ENCODE data around the gene DPP10.

The DPP10 gene

DNA sequence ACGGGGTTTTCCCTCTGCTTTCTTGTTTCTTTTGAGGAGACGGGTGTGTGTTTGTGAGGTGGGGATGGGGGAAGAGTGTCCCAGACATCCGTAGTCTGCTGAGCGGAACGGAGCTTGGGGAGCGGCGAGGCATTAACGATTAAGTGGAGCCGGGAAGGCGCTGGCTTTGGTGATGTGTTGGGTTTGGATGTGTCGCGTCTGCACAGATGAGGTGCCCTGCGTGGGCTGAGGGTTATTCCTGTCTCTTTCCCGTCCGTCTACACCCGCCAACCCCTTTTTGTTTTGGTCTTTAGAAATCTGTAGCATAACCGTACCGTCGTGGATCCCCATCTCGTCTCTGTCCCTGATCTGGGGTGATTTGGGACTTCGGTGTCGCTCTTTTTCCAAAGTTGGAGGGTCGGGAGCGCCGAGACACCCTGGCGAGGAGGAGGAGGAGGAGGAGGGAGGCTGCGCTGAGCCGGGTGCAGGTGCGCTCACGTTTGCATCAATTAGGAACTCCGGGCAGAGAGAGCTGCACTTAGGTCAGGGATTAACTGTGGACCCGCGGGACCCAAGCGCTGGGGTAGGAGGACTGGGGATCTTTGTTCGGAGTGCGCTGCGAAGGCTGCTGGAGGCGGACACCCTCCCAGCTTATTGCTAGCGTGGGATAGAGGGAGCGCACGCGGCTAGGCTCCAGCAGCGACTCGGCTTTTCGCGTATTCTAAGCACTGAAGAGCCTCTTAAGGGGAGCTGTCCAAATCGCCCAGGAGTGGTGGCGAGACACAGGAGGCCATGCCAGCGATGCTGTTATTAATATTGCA lies 720.3 kb downstream of the DPP10 start:
- DNase-seq (ENCODE audit: extremely low spot score): no peak
- CTCF ChIA-PET: interaction anchor here (0.6 kb wide), 1 partner anchor 21 kb away, joined by 3 read pairs; no protein-coding TSS in a partner anchor
- POLR2A ChIA-PET: no interaction called here
- TF ChIP-seq SP1 (IDR thresholded peaks at IDR 0.05): no peak
- TF ChIP-seq FOXA1 (IDR thresholded peaks at IDR 0.05): no peak
- TF ChIP-seq CTBP1 (IDR thresholded peaks at IDR 0.05; ENCODE audit: borderline replicate concordance): no peak
- TF ChIP-seq FOXK2 (IDR thresholded peaks at IDR 0.05): no peak
- TF ChIP-seq L3MBTL2 (conservative IDR thresholded peaks at IDR 0.05): no peak
- no peak for TF ChIP-seq PKNOX1 (IDR thresholded peaks at IDR 0.05)
- TF ChIP-seq ELF4 (IDR thresholded peaks at IDR 0.05): no peak
- no peak for TF ChIP-seq HDGF (IDR thresholded peaks at IDR 0.05; ENCODE audit: borderline replicate concordance)
- TF ChIP-seq NFRKB (IDR thresholded peaks at IDR 0.05): no peak
- no peak for TF ChIP-seq ARNT (IDR thresholded peaks at IDR 0.05)
- TF ChIP-seq BHLHE40 (IDR thresholded peaks at IDR 0.05; ENCODE audit: borderline replicate concordance): no peak
- no peak for TF ChIP-seq LEF1 (IDR thresholded peaks at IDR 0.05; ENCODE audit: borderline replicate concordance)
- no peak for TF ChIP-seq ZNF384 (IDR thresholded peaks at IDR 0.05)
- TF ChIP-seq FOXM1 (IDR thresholded peaks at IDR 0.05; ENCODE audit: borderline replicate concordance): no peak
- no peak for TF ChIP-seq SUZ12 (IDR thresholded peaks at IDR 0.05)
- no peak for TF ChIP-seq TARDBP (IDR thresholded peaks at IDR 0.05)

DNA sequence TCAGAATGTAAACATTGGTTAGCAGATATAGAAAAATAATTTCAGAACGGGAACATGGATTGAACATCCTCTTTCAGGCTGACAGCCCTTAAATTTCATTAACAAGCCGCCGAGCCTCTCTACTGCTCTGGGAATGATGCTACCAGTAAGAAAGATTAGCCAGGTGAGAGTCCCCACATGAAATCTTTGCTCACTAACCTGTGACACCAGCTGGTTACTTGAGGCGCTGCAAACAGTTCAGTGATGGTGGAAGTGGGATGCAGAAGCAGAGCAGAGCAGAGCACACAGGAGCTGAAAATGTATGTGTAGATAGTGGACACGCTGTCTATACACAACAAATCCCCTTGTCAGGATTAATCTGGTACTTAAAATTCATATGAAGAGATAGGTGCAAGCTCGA lies 721.1 kb downstream of the DPP10 start:
- ChIA-PET POLR2A (no interaction called here), CTCF (no interaction called here)

DNA sequence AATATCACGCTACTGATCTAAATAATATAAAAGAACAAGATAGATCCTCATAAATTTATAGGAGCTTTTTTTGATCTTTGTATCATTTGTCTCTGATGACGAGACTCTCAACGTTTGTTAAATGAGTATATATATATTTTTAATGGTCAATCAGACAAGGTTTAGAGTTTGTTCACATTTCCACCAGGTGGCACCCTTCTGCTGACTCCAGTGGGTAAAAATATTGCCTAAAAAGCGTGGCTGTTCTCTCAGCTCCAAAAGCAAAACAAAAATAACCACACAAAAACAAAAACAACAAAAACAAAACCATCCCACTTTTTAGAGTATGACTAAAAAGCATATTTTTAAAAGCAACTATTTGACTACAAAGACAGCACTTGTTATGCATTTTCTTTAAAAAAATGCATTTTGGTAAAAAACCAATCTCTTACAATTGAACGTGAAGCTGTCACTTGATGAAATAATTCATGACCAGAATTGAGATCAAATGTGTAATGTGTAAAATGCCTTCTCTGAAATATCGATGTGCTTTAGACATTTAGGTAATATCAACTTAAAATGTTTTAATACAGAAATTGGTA lies 723.2 kb downstream of the DPP10 start:
- TF ChIP-seq LEF1 (IDR thresholded peaks at IDR 0.05; ENCODE audit: borderline replicate concordance) (no peak), CTBP1 (IDR thresholded peaks at IDR 0.05; ENCODE audit: borderline replicate concordance) (no peak), HDGF (IDR thresholded peaks at IDR 0.05; ENCODE audit: borderline replicate concordance) (no peak), ZNF384 (IDR thresholded peaks at IDR 0.05) (no peak), BHLHE40 (IDR thresholded peaks at IDR 0.05; ENCODE audit: borderline replicate concordance) (no peak)
- ChIA-PET CTCF (interaction anchor here (0.8 kb wide), 1 partner anchor 28 kb away, joined by 3 read pairs; no protein-coding TSS in a partner anchor), POLR2A (no interaction called here)
- DNase-seq (ENCODE audit: extremely low spot score): no peak

More for the DNA sequence above, 721.1 kb downstream of the DPP10 start:
- TF ChIP-seq L3MBTL2 (conservative IDR thresholded peaks at IDR 0.05) (no peak), CTBP1 (IDR thresholded peaks at IDR 0.05; ENCODE audit: borderline replicate concordance) (no peak), ELF4 (IDR thresholded peaks at IDR 0.05) (no peak)
- no peak for DNase-seq (ENCODE audit: extremely low spot score)

DNA sequence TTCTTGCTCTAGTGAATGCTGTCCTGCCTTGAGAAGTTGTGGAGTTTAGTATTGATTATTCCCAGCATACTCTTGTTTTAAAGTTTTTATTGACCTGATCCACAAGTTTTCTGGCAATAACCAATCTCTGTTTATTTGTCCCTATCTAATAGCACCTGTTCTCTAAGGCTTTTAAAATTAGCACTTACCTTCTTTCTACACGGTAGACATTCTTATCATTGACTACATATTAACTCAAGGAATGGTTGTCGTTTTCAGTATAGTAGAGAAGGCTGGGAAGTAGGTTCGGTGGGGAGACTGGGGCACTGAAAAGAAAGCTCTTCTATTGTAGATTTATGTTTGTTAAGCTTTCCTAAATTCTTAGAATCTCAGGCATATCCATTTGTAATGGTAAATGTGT lies 726.0 kb downstream of the DPP10 start:
- ChIA-PET CTCF (no interaction called here), POLR2A (no interaction called here)
- TF ChIP-seq FOXM1 (IDR thresholded peaks at IDR 0.05; ENCODE audit: borderline replicate concordance) (no peak), PKNOX1 (IDR thresholded peaks at IDR 0.05) (no peak), NFRKB (IDR thresholded peaks at IDR 0.05) (no peak), SP1 (IDR thresholded peaks at IDR 0.05) (no peak), ARNT (IDR thresholded peaks at IDR 0.05) (no peak), TARDBP (IDR thresholded peaks at IDR 0.05) (no peak)
- DNase-seq (ENCODE audit: extremely low spot score): no peak

- CTCF ChIA-PET: no interaction called here
- DNase-seq (ENCODE audit: extremely low spot score): no peak
- POLR2A ChIA-PET: no interaction called here
- TF ChIP-seq ARNT (IDR thresholded peaks at IDR 0.05) (no peak), PKNOX1 (IDR thresholded peaks at IDR 0.05) (0 out of 2 replicates have a peak, but pooled peaks have one; percentile 5), L3MBTL2 (conservative IDR thresholded peaks at IDR 0.05) (no peak), NFRKB (IDR thresholded peaks at IDR 0.05) (no peak), BHLHE40 (IDR thresholded peaks at IDR 0.05; ENCODE audit: borderline replicate concordance) (no peak)
Measured at GRCh38 chr2:115169814-115170213, 727.4 kb downstream of the DPP10 start.

- TF ChIP-seq SUZ12 (IDR thresholded peaks at IDR 0.05) (no peak), FOXK2 (IDR thresholded peaks at IDR 0.05) (no peak), PKNOX1 (IDR thresholded peaks at IDR 0.05) (no peak), FOXA1 (IDR thresholded peaks at IDR 0.05) (no peak), ELF4 (IDR thresholded peaks at IDR 0.05) (no peak), BHLHE40 (IDR thresholded peaks at IDR 0.05; ENCODE audit: borderline replicate concordance) (no peak), ZNF384 (IDR thresholded peaks at IDR 0.05) (no peak)
- ChIA-PET POLR2A (no interaction called here), CTCF (no interaction called here)
- DNase-seq (ENCODE audit: extremely low spot score): no peak
Measured at GRCh38 chr2:115171751-115172150, 729.3 kb downstream of the DPP10 start.
